ENCODE data around the gene MARK3. TPM values are rescaled to one million over a fixed set of nuclear protein-coding genes. Genes with fewer than 3 reads are reported as not detected.

The MARK3 gene
- total RNA-seq, 1 experiment from 2014 or later, result 72.5 TPM

DNA sequence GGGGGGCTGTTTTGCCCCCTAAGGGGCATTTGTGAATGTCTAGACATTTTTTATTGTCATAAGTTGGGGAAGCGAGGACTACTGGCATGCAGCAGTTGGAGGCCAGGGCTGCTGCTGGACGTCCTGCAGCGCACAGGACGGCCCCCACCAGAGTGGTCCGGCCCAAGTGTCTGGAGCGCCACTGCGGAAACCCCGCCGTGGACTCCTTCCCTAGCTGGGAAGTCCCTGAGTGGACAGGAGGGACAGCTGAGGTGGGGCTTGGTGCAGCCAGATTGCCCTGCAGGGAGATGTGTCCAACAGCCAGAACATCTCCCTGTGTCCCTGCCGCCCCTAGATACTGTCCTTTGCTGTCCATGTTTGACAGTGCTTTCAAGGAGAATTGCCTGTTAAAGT, 132.0 kb downstream of the MARK3 start:
- peaks cover 0 to 12% of the 10 kb centered on the region in 2 experiments; a peak in 3 of 4 replicates for H3K36me3 ChIP-seq (ENCODE audit: control insufficient read depth in 1 of 2, insufficient read depth in 2 of 2, low read length in 2 of 2)
- H3K79me2 ChIP-seq (ENCODE audit: insufficient read depth, low read length), result peaks cover 14% of the 10 kb centered on the region; the same call in 1 of the 2 replicates
- no peak overlapping the region for H3K4me3 ChIP-seq (replicated peaks in 1 of 2; ENCODE audit: low read depth in 1 of 2, low read length in 2 of 2)
- H3K4me2 ChIP-seq (ENCODE audit: low read length), result no peak overlapping the region
- no TSS peak for BruUV-seq (replicated peaks)
- ATAC-seq (no peak), DNase-seq (ENCODE audit: low read depth, low spot score) (no peak)
- no peak overlapping the region for H3K27ac ChIP-seq (ENCODE audit: low read depth, low read length)
- ChIA-PET POLR2A (no interaction called here), RAD21 (ENCODE audit: low non-redundant PET in 1 of 2, low total read pairs in 2 of 2, uncharacterized antibody in 2 of 2, unreplicated experiment in 2 of 2) (no interaction called here), CTCF (interaction anchor here (3.4 kb wide), 1 partner anchor 30 kb away, joined by 38 read pairs; no protein-coding TSS in a partner anchor)
- intact Hi-C loops (cut with micrococcal nuclease), result no loop called here
- no peaks in the 10 kb centered on the region for H3K9me3 ChIP-seq (ENCODE audit: control insufficient read depth in 1 of 2, insufficient read depth in 1 of 2, low read depth in 1 of 2, low read length in 2 of 2)
- TF ChIP-seq, protein P1, sequence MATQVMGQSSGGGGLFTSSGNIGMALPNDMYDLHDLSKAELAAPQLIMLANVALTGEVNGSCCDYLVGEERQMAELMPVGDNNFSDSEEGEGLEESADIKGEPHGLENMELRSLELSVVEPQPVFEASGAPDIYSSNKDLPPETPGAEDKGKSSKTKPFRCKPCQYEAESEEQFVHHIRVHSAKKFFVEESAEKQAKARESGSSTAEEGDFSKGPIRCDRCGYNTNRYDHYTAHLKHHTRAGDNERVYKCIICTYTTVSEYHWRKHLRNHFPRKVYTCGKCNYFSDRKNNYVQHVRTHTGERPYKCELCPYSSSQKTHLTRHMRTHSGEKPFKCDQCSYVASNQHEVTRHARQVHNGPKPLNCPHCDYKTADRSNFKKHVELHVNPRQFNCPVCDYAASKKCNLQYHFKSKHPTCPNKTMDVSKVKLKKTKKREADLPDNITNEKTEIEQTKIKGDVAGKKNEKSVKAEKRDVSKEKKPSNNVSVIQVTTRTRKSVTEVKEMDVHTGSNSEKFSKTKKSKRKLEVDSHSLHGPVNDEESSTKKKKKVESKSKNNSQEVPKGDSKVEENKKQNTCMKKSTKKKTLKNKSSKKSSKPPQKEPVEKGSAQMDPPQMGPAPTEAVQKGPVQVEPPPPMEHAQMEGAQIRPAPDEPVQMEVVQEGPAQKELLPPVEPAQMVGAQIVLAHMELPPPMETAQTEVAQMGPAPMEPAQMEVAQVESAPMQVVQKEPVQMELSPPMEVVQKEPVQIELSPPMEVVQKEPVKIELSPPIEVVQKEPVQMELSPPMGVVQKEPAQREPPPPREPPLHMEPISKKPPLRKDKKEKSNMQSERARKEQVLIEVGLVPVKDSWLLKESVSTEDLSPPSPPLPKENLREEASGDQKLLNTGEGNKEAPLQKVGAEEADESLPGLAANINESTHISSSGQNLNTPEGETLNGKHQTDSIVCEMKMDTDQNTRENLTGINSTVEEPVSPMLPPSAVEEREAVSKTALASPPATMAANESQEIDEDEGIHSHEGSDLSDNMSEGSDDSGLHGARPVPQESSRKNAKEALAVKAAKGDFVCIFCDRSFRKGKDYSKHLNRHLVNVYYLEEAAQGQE (IDR thresholded peaks at IDR 0.05; ENCODE audit: low read depth), result no peak
- TF ChIP-seq SP1 (IDR thresholded peaks at IDR 0.05; ENCODE audit: low read depth) (no peak), JUND (IDR thresholded peaks at IDR 0.05) (no peak), ATF3 (IDR thresholded peaks at IDR 0.05) (no peak), EZH2 (IDR thresholded peaks at IDR 0.05) (no peak), ZBTB33 (IDR thresholded peaks at IDR 0.05; ENCODE audit: extremely low read depth, insufficient replicate concordance, low read length) (no peak), SIN3A (IDR thresholded peaks at IDR 0.05; ENCODE audit: low read depth) (no peak), ELF1 (IDR thresholded peaks at IDR 0.05; ENCODE audit: borderline replicate concordance, low read depth) (no peak), POLR2A (IDR thresholded peaks at IDR 0.05; ENCODE audit: borderline replicate concordance, extremely low read depth, insufficient read depth, insufficient read length) (no peak), ZFX (IDR thresholded peaks at IDR 0.05) (no peak), YY1 (IDR thresholded peaks at IDR 0.05; ENCODE audit: extremely low read depth, insufficient replicate concordance, low read depth, low read length) (no peak), POLR2AphosphoS5 (IDR thresholded peaks at IDR 0.05; ENCODE audit: low read depth, low read length) (no peak), EZH2phosphoT487 (IDR thresholded peaks at IDR 0.05; ENCODE audit: borderline replicate concordance) (no peak), CTCF (IDR thresholded peaks at IDR 0.05 in 2 of 3, conservative IDR thresholded peaks at IDR 0.05 in 1 of 3; ENCODE audit: borderline replicate concordance in 1 of 3, insufficient read depth in 1 of 3, low read depth in 2 of 3, low read length in 2 of 3) (no peak), SRF (IDR thresholded peaks at IDR 0.05; ENCODE audit: low read depth) (no peak), CBX3 (IDR thresholded peaks at IDR 0.05; ENCODE audit: low read depth) (no peak), RAD21 (IDR thresholded peaks at IDR 0.05; ENCODE audit: low read depth) (no peak)
- TF ChIP-seq, protein P2, sequence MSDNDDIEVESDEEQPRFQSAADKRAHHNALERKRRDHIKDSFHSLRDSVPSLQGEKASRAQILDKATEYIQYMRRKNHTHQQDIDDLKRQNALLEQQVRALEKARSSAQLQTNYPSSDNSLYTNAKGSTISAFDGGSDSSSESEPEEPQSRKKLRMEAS (IDR thresholded peaks at IDR 0.05), result no peak
- H3K9ac ChIP-seq (ENCODE audit: low read length), result no peak overlapping the region
- no peaks in the 10 kb centered on the region; the same call in 1 of the 2 replicates for H4K20me1 ChIP-seq (ENCODE audit: insufficient read depth)
- H3K9me2 ChIP-seq (ENCODE audit: insufficient read depth), result no peaks in the 10 kb centered on the region
- no peaks in the 10 kb centered on the region for H3K27me3 ChIP-seq (ENCODE audit: insufficient read depth, low read length)
- no peak overlapping the region for H2AFZ ChIP-seq (ENCODE audit: low read depth, low read length, poor library complexity, severe bottlenecking)
- peaks cover 8 to 41% of the 10 kb centered on the region in 2 experiments; a peak in 3 of 4 replicates for H3K4me1 ChIP-seq (ENCODE audit: control insufficient read depth in 1 of 2, insufficient read depth in 2 of 2, low read length in 2 of 2)
